Midbrain (tissue), 1 donor: Measurements from ENCODE around the gene C11orf65.
"Not testable (repeated sequence)": the region's sequence is repeated elsewhere in the genome, so short reads cannot be mapped to it uniquely, and the experiment has no call there.

Source experiments
- DNase-seq: peaks from one replicate; lab custom pipeline; 2025; lab: John Stamatoyannopoulos, UW

The C11orf65 gene

DNA sequence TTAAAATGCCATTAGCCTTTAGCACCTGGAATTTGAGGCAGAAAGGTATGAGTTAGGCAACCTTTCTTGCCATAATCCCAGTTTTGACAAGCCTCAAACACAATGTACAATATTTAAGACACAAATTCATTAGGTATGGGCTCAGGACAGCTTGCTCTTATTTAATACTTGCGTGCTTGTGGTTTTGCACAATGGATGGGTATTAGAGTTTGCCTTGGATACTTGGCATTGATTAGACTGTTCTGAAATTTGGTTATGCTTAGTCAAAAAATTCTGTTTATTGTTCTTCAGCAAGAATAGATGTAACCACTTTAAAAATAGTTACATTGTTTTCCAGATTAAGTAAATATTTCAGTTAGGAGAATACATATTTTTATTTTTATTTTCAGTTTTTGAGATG, 5.4 kb upstream of the C11orf65 start:
- no peak for DNase-seq

DNA sequence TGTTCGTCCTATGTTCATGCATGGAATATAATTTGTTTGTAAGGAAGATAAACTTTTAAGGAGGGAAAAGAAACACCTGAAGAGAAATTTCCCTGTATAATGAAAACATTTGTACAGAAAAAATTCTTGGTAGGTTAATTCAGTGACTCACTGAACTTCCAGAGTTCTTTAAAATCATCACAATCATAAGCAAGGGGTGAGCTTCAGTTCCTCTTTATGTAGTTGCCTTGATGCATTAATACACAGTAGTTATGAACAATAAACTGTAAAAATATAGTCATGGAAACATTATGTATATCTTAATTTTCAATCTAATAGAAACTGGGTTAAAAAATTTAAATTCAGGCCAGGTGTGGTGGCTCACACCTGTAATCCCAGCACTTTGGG, 1.1 kb upstream of the C11orf65 start:
- no peak for DNase-seq

DNA sequence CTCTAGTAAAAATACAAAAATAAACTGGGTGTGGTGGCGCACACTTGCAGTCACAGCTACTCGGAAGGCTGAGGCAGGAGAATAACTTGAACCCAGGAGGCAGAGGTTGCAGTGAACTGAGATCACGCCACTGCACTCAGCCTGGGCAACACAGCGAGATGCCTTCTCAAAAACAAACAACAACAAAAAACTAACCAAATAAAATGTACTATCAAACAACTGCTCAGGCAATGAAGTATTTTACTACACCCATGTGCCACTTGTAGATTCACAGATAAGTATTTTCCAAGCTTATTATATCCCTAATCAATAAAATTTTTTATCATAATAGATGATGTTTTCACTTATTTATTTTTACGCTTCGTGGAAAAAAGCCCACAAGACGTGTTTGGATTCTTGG, 924 bp downstream of the C11orf65 start:
- DNase-seq: no peak

DNA sequence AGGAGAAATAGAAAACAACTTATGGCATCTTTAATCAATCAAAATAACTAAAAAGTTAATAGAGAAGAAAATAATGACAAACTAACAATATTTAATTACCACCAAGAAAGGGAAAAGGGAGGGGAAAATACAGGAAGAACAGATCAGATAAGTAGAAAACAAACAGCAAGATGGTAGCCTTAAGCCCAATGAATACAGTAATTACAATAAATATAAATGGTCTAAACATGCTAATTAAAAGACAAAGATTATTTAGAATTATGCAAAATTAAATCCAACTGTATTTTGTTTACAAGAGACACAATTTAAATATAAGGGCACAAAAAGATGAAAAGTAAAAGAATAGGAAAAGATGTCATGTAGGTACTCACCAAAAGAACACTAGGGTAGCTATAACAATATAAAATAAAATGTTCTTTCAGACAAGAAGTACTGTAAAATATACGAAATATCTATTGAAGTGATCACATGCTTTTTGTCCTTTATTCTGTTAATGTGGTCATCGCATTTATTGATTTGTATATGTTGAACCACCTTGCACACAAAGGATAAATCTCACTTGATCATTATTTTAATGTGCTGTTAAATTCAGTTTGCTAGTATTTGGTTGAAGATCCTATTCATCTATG, 14.0 kb downstream of the C11orf65 start:
- no peak for DNase-seq

DNA sequence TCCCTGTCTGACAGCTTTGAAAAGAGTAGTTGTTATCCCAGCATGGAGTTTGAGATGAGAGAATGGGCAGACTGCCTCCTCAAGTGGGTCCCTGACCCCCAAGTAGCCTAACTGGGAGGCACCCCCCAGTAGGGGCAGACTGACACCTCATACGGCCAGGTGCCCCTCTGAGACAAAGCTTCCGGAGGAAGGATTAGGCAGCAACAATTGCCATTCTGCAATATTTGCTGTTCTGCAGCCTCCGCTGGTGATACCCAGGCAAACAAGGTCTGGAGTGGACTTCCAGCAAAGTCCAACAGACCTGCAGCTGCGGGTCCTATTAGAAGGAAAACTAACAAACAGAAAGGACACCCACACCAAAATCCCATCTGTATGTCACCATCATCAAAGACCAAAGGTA, 25.9 kb downstream of the C11orf65 start:
- DNase-seq: not testable (repeated sequence)

DNA sequence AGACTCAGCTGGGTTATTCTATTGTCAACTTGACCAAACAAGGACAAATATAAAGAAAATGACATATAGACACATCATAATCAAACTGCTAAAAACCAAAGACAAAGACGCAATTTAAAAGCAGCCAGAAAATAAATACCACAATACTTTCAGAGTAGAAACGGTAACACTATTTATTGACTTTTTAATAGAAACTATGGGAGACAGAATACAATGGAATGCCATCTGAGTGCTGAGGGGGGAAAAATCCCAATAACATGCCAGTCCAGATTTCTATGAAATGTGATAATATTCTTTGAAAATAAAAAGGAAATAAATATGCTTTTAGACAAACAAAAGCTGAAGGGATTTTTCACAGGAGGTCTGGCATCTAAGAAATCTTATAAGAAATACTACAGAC, 30.7 kb downstream of the C11orf65 start:
- DNase-seq: no peak

DNA sequence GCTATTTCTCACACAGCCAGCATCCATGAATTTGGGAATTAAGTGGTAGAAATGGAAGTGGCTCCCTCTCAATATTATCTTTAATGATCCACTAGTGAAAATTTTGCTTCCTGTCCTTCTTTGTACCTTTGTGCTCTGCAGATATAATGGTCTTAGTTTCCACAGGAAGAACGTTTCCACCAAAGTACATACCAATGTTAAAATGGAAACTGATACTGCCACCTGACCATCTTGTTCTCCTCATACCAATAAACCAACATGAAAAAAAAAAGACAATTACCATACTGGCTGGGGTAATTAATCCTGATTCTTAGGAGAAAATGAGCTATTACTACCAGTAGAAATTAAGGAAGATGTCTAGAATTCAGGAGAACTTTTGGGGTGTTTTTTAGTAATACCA, 32.3 kb downstream of the C11orf65 start:
- DNase-seq: no peak

DNA sequence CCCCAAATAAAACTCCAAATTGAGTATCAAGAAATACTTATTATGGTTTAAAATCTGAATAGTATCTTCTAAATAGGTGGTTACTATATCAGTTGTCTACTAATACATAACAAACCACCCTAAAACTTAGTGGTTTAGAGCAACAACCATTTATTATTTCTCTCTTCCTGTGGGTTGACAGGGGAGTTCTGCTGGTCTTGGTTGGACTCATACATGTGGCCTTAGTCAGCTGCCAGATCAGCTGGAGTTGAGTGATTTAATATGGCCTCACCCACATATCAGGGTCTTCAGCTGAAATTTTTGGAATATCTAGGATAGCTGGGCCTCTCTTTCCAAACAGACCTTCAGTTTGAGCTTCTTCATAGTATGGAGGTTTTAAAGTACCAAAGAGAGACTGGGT, 34.5 kb downstream of the C11orf65 start:
- no peak for DNase-seq

DNA sequence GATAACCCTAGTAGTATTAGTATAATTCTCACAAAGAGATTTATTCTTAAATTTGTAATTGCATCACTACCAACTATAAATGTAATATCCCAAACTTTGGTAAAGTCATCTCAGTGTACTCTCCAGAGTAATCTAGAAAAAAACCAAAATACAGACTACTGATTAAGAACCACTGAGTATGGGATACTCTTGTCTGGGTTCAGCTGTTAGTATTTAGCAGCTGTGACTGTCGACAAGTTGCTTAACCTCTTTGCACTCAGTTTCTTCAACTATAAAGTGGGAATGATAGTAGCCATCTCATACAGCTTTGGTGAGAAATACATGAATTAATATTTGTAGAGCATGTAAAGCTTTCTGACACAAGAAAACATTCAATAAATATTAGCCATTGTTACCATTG, 35.3 kb downstream of the C11orf65 start:
- DNase-seq: no peak

DNA sequence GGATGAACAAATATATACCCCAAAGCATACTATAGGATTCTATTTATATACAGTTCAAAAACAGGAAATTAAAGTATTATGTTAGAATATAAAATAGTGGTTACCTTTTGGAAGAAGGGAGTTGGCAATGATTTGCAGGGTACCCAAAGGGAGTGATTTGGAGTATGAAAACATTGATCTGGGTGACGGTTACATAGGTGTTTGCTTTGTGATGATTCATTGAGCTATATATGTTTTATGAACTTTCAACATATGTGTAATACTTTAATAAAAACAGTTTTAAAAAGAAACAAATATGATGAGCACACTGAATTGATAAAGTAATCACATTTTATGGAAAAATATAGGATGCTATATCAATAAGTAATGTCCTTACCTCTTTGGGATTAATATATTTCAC, 36.0 kb downstream of the C11orf65 start:
- no peak for DNase-seq

DNA sequence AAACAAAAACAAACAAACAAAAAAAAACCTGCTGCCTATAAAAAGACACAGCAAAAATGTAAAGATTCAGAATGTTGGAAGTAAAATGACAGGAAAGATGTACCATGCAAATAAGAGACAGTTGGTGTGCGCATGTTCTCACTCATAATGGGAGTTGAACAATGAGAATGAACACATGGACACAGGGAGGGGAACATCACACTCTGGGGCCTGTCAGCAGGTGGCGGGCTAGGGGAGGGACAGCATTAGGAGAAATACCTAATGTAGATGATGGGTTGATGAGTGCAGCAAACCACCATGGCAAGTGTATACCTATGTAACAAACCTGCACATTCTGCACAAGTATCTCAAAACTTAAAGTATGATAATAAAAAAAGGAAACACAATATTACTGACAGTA, 49.8 kb downstream of the C11orf65 start:
- not testable (repeated sequence) for DNase-seq

DNA sequence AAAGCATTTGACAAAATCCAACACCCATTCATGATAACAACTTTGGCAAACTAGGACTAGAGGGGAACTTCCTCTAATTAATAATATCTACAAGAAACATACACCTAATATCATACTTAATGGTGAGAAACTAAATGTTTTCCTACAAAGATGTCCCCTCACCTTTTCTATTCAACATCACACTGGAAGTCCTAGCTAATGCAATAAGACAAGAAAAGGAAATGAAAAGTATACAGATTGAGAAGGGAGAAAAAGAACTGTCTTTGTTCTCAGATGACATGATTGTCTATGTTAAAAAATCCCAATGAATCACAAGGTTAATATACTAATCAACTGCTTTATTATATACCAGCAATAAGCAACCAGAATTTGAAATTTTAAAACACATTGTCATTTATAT, 52.4 kb downstream of the C11orf65 start:
- no peak for DNase-seq

DNA sequence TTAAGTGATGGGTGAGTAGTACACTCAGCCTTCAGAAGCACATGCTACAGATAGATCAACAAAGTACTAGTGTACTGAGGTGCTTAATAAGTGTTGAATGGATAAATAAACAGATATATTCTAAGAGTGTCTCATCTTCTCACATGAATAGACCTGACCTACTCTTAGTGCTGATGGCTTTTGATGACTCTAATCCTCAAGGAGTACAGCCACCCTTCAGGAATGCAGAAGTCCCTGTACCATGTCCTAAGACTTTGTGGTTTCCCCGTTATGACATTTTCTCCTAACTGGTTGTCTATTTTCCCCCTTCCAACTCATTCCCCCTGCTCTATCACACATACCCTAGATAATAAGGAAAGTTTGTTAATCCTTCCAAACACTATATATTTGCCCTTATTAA, 61.6 kb downstream of the C11orf65 start:
- DNase-seq: no peak

DNA sequence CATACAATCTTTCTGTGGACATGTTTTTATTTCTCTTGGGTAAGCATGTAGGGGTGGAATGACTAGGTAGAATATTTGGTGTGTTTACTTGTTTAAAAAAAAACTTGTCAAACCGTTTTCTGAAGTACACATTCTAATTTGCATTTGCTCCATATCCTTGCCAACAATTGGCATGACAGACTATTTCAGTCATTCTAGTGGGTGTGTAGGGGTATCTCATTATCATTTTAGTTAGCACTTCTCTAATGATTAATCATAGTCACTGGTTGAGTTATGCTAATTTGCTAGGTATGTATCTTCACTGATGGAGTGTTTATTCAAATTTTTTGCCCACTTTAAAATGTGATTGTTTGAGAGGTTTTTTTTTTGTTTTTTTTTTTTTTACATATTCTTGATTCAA, 64.3 kb downstream of the C11orf65 start:
- no peak for DNase-seq

DNA sequence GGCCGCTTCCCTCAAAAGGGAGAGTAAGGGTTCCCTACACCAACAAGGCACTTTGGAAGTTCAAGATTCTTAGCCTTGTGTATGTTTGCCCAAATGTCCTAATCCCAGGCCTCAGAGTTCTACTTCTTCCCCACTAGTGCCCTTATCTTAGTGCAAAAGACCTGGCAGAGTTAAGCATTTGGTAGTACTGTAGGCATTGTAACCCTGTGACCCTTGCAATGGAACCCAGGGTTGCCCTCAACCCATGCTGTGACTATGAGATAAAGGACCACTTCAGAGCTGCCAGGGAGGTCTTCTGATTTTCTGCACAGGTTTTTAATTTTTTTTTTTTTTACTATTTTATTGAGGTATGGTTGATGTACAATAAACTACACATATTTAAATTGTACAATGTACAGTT, 65.1 kb downstream of the C11orf65 start:
- DNase-seq: no peak

DNA sequence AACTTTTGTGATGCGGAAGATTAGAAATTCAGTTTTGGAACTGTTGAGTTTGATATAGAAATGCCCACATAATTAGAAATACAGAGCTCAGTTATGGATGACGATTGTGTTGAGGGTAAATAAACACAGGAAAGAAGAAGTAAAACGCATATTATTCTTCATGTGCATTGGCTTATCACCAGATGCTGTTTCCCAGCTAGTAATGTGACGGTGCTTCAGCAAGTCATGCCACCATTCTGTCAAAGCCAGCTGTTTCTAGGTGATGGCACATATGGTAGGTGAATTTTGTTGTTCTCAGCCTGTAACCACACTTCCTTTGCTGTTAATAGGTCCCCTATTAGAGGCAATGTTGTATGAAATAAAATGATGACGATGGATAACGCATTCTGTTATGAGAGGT, 68.9 kb downstream of the C11orf65 start:
- no peak for DNase-seq

DNA sequence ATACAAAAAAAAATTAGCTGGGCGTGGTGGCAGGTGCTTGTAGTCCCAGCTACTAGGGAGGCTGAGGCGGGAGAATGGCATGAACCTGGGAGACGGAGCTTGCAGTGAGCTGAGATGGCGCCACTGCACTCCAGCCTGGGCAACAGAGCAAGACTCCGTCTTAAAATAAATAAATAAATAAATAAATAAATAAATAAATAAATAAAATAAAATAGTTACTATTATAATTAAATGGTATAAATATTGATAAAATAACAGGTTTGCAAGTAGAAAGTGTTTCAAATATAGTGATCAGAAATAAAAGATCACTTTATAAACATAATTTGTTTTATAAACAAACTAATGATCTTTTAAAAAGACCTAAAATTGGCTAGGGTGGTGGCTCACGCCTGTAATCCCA, 70.7 kb downstream of the C11orf65 start:
- not testable (repeated sequence) for DNase-seq

DNA sequence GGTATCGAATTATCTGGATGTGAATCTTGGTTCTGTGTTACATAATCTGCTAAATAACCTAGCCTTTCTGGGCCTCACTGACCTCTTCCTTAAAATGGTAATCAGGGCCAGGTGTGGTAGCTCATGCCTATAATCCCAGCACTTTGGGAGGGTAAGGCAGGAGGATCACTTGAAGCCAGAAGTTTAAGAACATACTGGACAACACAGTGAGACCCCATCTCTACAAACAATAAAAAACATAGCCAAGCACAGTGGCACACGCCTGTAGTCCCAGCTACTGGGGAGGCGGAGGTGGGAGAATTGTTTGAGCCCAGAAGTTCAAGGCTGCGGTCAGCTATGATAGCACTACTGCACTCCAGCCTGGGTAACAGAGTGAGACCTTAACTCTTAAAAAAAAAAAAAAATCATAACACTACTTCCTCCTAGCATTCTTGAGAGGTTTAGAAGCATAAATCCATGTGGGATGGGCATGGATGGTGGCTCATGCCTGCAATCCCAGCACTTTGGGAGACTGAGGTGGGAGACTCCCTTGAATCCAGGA, 72.5 kb downstream of the C11orf65 start:
- no peak for DNase-seq

DNA sequence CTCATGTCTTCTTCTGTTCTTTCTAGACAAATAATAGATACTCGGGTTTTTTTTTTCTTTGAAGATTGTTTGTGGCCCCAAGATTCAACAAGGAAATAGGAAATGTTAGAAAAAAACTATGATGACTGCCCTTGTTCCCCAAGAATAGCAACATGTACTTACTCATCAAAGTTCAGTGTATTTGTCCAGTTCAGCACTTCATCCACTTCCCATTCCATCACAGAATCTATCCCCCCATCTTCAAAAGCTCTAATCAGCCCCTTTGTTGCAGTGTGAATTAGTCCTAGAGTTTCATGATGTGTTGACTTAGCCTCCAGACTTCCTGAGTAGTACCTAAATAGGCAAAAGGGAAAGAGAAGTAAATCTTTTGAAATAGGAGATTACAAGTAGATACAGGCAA, 74.3 kb downstream of the C11orf65 start:
- DNase-seq: no peak

DNA sequence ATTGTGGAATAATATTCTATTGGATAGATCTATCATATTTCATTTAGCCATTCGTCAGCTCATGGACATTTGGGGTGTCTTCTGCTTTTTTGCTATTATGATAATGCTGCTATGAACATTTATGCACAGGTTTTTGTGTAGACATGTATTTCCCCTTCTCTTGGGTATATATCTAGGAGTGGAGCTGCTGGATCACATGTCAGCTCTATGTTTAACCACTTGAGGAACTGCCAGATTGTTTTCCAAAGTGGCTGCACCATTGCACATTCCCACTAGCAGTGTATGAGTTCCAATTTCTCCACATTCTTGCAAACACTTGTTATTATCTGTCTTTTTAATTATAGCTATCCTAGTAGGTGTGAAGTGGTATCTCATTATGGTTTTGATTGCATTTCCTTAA, 75.0 kb downstream of the C11orf65 start:
- no peak for DNase-seq

DNA sequence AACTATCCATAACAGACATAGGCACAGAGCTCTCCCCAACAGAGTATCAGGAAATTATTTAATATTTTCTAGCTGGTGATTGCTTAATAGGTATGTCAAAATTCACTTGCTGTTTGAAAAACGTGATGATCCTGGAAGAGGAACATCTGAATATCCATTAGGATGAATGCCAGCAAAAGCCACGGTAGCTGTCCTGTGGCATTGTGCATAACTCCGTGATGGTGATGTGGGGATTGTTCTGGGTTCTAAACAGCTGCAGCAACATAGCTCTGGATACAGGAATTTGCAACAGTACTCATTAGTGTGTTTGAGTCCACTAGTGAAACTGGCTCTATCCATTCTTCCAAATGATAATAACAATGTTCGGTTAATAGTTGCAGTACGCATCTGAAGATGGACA, 78.8 kb downstream of the C11orf65 start:
- DNase-seq: no peak

DNA sequence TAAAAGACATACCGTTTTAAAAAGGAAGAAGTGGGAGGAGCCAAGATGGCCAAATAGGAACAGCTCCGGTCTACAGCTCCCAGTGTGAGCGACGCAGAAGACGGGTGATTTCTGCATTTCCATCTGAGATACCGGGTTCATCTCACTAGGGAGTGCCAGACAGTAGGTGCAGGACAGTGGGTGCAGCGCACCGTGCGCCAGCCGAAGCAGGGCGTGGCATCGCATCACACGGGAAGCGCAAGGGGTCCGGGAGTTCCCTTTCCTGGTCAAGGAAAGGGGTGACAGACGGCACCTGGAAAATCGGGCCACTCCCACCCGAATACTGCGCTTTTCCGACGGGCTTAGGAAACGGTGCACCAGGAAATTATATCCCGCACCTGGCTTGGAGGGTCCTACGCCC, 93.8 kb downstream of the C11orf65 start:
- DNase-seq: not testable (repeated sequence)

DNA sequence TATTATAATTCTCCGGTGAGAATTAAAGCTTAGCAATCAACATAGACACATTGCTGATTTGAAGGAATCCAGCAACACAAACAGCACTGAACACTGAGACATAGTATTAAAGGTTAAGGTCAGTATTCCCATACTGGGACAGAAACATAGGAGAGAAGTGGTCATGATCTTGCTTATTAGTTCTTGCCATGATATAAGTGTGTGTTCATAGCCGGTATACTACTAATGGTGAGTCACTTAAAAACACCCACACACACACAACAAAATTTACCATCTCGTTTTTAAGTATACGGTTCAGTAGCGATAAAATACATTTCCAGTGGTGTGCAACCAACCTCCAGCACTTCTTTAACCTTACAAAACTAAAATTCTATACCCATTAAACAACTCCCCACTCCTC, 96.3 kb downstream of the C11orf65 start:
- DNase-seq: no peak

DNA sequence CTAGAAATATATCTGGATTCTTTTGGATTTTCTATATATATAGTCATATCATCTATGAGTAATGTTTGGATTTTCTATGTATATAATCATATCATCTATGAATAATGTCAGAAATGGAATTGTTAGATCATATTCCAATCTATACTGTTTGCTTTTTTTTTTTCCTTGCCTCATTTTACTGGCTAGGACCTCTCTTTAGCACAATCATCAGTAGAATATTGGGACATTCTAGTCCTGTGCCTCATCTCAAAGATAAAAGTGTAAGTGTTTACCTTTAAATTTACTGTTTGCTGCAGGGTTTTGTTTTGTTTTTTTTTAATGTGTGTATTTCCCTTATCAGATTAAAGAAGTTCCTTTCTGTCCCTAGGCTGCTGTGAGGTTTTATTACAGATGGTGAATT, 97.0 kb downstream of the C11orf65 start:
- no peak for DNase-seq

DNA sequence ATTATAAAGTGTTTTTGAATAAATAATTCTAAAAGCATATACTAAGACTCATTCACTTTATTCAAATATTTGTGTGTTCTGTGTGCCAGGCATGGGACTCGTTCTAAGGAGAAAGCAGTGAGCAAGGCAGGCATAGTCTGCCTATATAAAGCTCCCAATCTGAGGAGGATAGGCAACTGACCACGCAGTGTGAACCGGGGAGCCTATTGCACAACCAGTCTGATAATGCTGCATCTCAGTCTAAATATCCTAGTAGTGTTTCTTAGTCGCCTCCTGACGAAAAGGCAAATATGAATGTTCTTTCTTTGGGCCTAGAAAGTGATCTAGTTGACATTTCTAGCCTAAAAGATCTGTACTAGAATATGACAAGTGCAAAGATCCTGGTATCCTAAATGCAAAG, 98.3 kb downstream of the C11orf65 start:
- no peak for DNase-seq
